Caco-2 (cell line): ENCODE results near the gene TBRG4. TPM values are rescaled to one million over a fixed set of nuclear protein-coding genes. Genes with fewer than 3 reads are reported as not detected.

Source experiments
- BruUV-seq: library from RNA; stranded (reverse); fragments of 400-500 nt; replicated peaks from 2 replicates; lab custom pipeline; 2021; lab: Mats Ljungman, UMichigan
- CTCF ChIA-PET: fragments of 300-600 bp; sonication (Branson Sonifier 250); formaldehyde crosslinking; loops from one replicate; lab custom pipeline; 2022; ENCODE audit warnings: antibody characterized with exemption; lab: Charles Lee
- POLR2A ChIA-PET: fragments of 300-600 bp; sonication (Branson Sonifier 250); formaldehyde crosslinking; loops from one replicate; lab custom pipeline; 2022; ENCODE audit warnings: antibody characterized with exemption; lab: Charles Lee
- DNase-seq, 2 experiments: peaks; one replicate each; pipeline versions ENCODE4 v3.0.0 to v3.0.0-alpha.2; 2020 to 2022
- H3K27me3 ChIP-seq: replicated peaks from 2 replicates; pipeline ENCODE4 v1.6.0; 2011; ENCODE audit warnings: low read length; ENCODE audit not compliant: control insufficient read depth, insufficient read depth
- H3K36me3 ChIP-seq: 2 replicates; pipeline ENCODE4 v1.5.1; 2011; ENCODE audit warnings: low read length; ENCODE audit not compliant: control insufficient read depth, insufficient read depth
- H3K4me1 ChIP-seq: fragments of 250-450 bp; sonication (Bioruptor Pico); 2 replicates; pipeline ENCODE4 v1.5.1; 2020; ENCODE audit warnings: mild to moderate bottlenecking
- H3K4me3 ChIP-seq: 2 replicates; pipeline ENCODE4 v1.5.1; 2011; ENCODE audit warnings: low read depth, mild to moderate bottlenecking, control low read depth, low read length
- H3K9me3 ChIP-seq: fragments of 250-450 bp; sonication (Bioruptor Pico); 2 replicates; pipeline ENCODE4 v1.5.1; 2020; ENCODE audit warnings: mild to moderate bottlenecking, moderate library complexity
- H3K27ac Mint-ChIP-seq: one replicate; pipeline ENCODE4 v1.8.0; 2022; ENCODE audit warnings: mixed read lengths; ENCODE audit not compliant: unreplicated experiment
- H3K27me3 Mint-ChIP-seq: one replicate; pipeline ENCODE4 v1.8.0; 2022; ENCODE audit warnings: mixed read lengths; ENCODE audit not compliant: insufficient read depth, unreplicated experiment
- H3K36me3 Mint-ChIP-seq: one replicate; pipeline ENCODE4 v1.8.0; 2022; ENCODE audit warnings: mild to moderate bottlenecking, mixed read lengths; ENCODE audit not compliant: insufficient read depth, unreplicated experiment
- H3K4me1 Mint-ChIP-seq: one replicate; pipeline ENCODE4 v1.8.0; 2022; ENCODE audit warnings: low read depth, mixed read lengths; ENCODE audit not compliant: unreplicated experiment
- H3K4me3 Mint-ChIP-seq: one replicate; pipeline ENCODE4 v1.8.0; 2022; ENCODE audit warnings: mild to moderate bottlenecking, moderate library complexity, mixed read lengths; ENCODE audit not compliant: unreplicated experiment
- H3K9me3 Mint-ChIP-seq: one replicate; pipeline ENCODE4 v1.8.0; 2022; ENCODE audit warnings: mixed read lengths; ENCODE audit not compliant: unreplicated experiment
- intact Hi-C: fragments of 100-400 bp; cut with micrococcal nuclease; formaldehyde crosslinking; loops from one replicate; pipeline ENCODE4 v1.10.0; 2022; ENCODE audit not compliant: unreplicated experiment
- total RNA-seq: library from RNA; stranded (reverse); gene quantifications from 2 replicates; pipeline ENCODE4 v1.2.3, GENCODE V29; 2022
- TF ChIP-seq, protein P1 (sequence below), 2 experiments: fragments of 200-600 bp in 1 of 2; IDR thresholded peaks; 1 replicate in 1 of 2; 2 replicates in 1 of 2; pipeline versions ENCODE4 v1.5.1 to v1.8.0; 2011 to 2022; ENCODE audit warnings: antibody characterized with exemption in 1 of 2, control low read depth in 1 of 2, inconsistent platforms in 1 of 2, low read depth in 1 of 2, low read length in 1 of 2, mild to moderate bottlenecking in 1 of 2, moderate library complexity in 1 of 2; ENCODE audit not compliant: insufficient read depth in 1 of 2, severe bottlenecking in 1 of 2, unreplicated experiment in 1 of 2

Gene TBRG4
- total RNA-seq, 1 experiment from 2014 or later = 116 TPM

DNA sequence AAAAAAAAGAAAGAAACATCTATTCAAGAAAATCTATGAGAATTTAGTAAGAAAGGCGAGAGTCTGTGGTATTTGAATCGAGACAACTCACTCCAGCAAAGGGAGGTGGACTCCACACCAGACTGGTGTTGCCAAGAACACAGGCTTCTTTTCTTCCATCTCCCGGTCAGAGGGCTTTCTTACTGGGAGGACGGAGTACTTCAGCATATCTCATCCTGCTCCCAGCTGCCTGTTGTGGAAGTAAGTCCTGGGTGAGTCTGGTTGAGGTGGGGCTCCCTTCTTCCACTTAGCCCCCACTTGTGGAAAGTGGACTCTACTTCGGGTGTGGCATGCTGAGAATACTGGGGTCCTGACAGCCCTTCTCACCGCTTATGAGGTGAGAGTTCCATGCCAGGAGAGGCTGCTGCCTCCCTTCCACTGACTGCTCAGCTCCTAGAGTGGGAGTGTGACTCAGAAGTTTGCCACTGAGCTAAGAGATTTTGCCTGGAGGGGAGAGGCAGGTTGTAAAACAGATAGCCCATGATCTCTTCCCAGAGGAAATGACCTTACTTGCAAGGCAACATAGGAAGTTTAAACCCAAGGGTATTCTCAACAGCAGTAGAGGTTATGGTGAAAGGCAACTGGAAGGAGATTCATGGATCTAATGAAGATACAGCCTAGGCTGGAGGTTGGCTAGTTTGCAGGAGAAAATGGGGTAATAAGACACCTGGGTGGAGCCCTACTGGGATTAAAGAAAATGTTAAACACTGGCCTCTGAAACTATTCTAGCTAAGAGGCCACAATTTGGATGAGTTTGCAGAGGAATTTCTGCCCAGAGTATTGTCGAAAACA is 19.2 kb downstream of the TBRG4 start:
- H3K36me3 Mint-ChIP-seq = peaks cover 6% of the 10 kb centered on the region
- no peak overlapping the region for H3K4me3 ChIP-seq
- intact Hi-C loops = no loop called here
- peaks cover 9% of the 10 kb centered on the region for H3K9me3 Mint-ChIP-seq
- ChIA-PET CTCF (interaction anchor here (0.7 kb wide), 1 partner anchor 120 kb away, joined by 3 read pairs; no protein-coding TSS in a partner anchor), POLR2A (interaction anchor here (0.6 kb wide), 1 partner anchor 93 kb away, joined by 7 read pairs; no protein-coding TSS in a partner anchor)
- H3K4me1 ChIP-seq = no peaks in the 10 kb centered on the region
- H3K4me1 Mint-ChIP-seq = peaks cover 8% of the 10 kb centered on the region
- H3K27ac Mint-ChIP-seq = no peak overlapping the region
- no peak overlapping the region for H3K4me3 Mint-ChIP-seq
- BruUV-seq = no TSS peak
- DNase-seq = no peak
- no peaks in the 10 kb centered on the region for H3K27me3 ChIP-seq
- no peaks in the 10 kb centered on the region for H3K36me3 ChIP-seq
- H3K27me3 Mint-ChIP-seq = no peaks in the 10 kb centered on the region
- TF ChIP-seq, protein P1, sequence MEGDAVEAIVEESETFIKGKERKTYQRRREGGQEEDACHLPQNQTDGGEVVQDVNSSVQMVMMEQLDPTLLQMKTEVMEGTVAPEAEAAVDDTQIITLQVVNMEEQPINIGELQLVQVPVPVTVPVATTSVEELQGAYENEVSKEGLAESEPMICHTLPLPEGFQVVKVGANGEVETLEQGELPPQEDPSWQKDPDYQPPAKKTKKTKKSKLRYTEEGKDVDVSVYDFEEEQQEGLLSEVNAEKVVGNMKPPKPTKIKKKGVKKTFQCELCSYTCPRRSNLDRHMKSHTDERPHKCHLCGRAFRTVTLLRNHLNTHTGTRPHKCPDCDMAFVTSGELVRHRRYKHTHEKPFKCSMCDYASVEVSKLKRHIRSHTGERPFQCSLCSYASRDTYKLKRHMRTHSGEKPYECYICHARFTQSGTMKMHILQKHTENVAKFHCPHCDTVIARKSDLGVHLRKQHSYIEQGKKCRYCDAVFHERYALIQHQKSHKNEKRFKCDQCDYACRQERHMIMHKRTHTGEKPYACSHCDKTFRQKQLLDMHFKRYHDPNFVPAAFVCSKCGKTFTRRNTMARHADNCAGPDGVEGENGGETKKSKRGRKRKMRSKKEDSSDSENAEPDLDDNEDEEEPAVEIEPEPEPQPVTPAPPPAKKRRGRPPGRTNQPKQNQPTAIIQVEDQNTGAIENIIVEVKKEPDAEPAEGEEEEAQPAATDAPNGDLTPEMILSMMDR (IDR thresholded peaks at IDR 0.05; ENCODE audit: insufficient read depth in 1 of 2, low read depth in 1 of 2, low read length in 1 of 2, severe bottlenecking in 1 of 2, unreplicated experiment in 1 of 2) = no peak
- H3K9me3 ChIP-seq = no peaks in the 10 kb centered on the region

DNA sequence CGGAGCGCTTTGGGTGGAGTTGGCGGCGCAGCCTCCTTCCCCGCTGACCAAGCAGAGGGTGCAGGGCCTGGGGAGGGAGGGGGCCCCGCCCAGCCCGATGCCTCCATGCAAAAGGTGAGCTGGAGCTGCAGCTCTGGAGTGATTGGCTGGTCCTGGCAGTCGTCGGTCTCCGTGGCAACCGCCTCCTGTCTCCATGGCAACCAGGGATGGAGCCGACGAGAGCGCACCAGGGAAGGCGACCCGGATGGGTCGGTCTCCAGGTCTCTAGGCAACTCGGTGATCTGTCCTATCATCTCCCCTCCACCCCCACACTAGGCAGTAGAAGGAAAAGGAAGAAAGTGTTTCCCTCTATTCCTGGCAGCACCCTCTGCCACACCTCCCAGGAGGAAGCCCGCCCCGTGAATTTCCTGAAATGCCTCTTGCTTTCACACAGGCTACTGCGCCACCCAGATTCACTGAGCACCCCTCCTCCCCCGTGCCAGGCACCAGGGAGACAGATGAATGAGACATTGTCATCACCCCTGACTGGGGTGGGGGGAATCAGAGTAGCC is 22.1 kb downstream of the TBRG4 start:
- TF ChIP-seq, protein P1 (IDR thresholded peaks at IDR 0.05; ENCODE audit: insufficient read depth in 1 of 2, low read depth in 1 of 2, low read length in 1 of 2, severe bottlenecking in 1 of 2, unreplicated experiment in 1 of 2) = no peak
- Histone ChIP-seq H3K36me3 (no peaks in the 10 kb centered on the region), H3K9me3 (no peaks in the 10 kb centered on the region), H3K27me3 (no peaks in the 10 kb centered on the region), H3K4me3 (peak overlapping the region; percentile 55), H3K4me1 (no peaks in the 10 kb centered on the region)
- peak; percentile 79 to 84 for DNase-seq
- H3K27me3 Mint-ChIP-seq = no peaks in the 10 kb centered on the region
- peaks cover 9% of the 10 kb centered on the region for H3K9me3 Mint-ChIP-seq
- H3K27ac Mint-ChIP-seq = no peak overlapping the region
- intact Hi-C loops = no loop called here
- POLR2A ChIA-PET = no interaction called here
- peak overlapping the region; percentile 63 for H3K4me3 Mint-ChIP-seq
- CTCF ChIA-PET = no interaction called here
- no TSS peak for BruUV-seq
- peaks cover 6% of the 10 kb centered on the region for H3K36me3 Mint-ChIP-seq
- peaks cover 8% of the 10 kb centered on the region for H3K4me1 Mint-ChIP-seq

DNA sequence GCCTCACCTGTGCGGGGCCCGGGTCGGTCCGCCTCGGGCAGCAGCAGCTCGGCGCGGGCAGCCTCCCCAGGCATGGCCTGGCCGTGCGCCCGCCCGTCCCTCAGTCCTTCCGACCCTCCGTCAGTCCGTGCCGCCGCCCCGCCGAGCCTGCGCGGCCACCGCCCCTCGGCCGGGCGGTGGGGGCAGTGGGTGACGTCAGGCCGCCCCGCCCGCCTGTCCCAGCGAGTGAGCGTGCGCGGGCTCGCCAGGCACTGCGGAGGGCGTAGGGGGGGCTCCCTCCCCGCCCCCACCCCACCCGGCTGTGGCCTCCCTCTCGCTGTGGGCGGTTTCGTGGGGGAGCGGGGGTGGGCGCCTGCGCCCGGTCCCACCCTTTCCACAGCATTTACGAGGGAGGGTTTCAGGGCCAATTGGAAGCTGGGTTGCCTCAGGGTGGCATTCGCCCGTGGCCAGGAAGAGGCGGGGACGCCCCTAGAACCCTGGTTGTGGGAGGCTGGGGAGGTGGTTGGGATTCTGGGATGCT is 22.6 kb downstream of the TBRG4 start, which contains the start of gene NACAD:
NACAD (minus strand) TSS at position 149 of the 520 bp plus-strand sequence; CDS start at position 74, 75 bp downstream.
- Histone ChIP-seq H3K27me3 (no peaks in the 10 kb centered on the region), H3K36me3 (no peaks in the 10 kb centered on the region), H3K9me3 (no peaks in the 10 kb centered on the region), H3K4me3 (peak within 1 kb of the TSS; percentile 55), H3K4me1 (no peaks in the 10 kb centered on the region)
- intact Hi-C loops = no loop called here
- H3K4me1 Mint-ChIP-seq = peaks cover 8% of the 10 kb centered on the region
- CTCF ChIA-PET = no interaction called here
- peaks cover 6% of the 10 kb centered on the region for H3K9me3 Mint-ChIP-seq
- TF ChIP-seq, protein P1 (IDR thresholded peaks at IDR 0.05; ENCODE audit: insufficient read depth in 1 of 2, low read depth in 1 of 2, low read length in 1 of 2, severe bottlenecking in 1 of 2, unreplicated experiment in 1 of 2) = no peak
- DNase-seq = peak in 1 of 2 experiments; percentile 32
- H3K4me3 Mint-ChIP-seq = peak within 1 kb of the TSS; percentile 63
- peaks cover 6% of the 10 kb centered on the region for H3K36me3 Mint-ChIP-seq
- POLR2A ChIA-PET = no interaction called here
- no peaks in the 10 kb centered on the region for H3K27me3 Mint-ChIP-seq
- no peak within 1 kb of the TSS for H3K27ac Mint-ChIP-seq
- no TSS peak for BruUV-seq
